Measurements from ENCODE around the gene VWA5A. TPM values are rescaled to one million over a fixed set of nuclear protein-coding genes. Genes with fewer than 3 reads are reported as not detected.

The VWA5A gene
- total RNA-seq, 2 experiments from 2014 or later = 0.38 to 2.1 TPM

- Histone ChIP-seq H3K4me3 (ENCODE audit: low read depth, low read length, poor library complexity, severe bottlenecking) (no peak overlapping the region), H3K36me3 (ENCODE audit: insufficient read depth, low read length) (no peaks in the 10 kb centered on the region), H3K9me3 (ENCODE audit: low read length) (no peaks in the 10 kb centered on the region), H3K27ac (ENCODE audit: low read depth, low read length, poor library complexity, severe bottlenecking) (no peak overlapping the region), H3K4me1 (ENCODE audit: insufficient read depth, low read length, poor library complexity, severe bottlenecking) (no peaks in the 10 kb centered on the region), H4K20me1 (ENCODE audit: insufficient read depth, low read length) (no peaks in the 10 kb centered on the region), H3K4me2 (ENCODE audit: low read length) (no peak overlapping the region), H3K79me2 (ENCODE audit: insufficient read depth, low read depth, low read length) (no peaks in the 10 kb centered on the region), H3K9me2 (ENCODE audit: insufficient read depth, low read length) (no peaks in the 10 kb centered on the region), H2AFZ (ENCODE audit: low read length) (no peak overlapping the region)
- no peak for DNase-seq (ENCODE audit: low spot score)
- POLR2A ChIA-PET = interaction anchor here (0.9 kb wide), 1 partner anchor 349 kb away, joined by 6 read pairs; no protein-coding TSS in a partner anchor
- intact Hi-C loops (cut with micrococcal nuclease; ENCODE audit: unreplicated experiment) = loop anchor here (5.0 kb wide), 1 partner anchor 218 kb away; no protein-coding TSS in a partner anchor
- BruUV-seq (replicated peaks) = no TSS peak
- CTCF ChIA-PET (ENCODE audit: unreplicated experiment) = interaction anchor here (0.9 kb wide), 1 partner anchor 38 kb away, joined by 3 read pairs; no protein-coding TSS in a partner anchor
- TF ChIP-seq EZH2phosphoT487 (IDR thresholded peaks at IDR 0.05; ENCODE audit: borderline replicate concordance, low read depth, low read length) = no peak
- TF ChIP-seq, protein P1, sequence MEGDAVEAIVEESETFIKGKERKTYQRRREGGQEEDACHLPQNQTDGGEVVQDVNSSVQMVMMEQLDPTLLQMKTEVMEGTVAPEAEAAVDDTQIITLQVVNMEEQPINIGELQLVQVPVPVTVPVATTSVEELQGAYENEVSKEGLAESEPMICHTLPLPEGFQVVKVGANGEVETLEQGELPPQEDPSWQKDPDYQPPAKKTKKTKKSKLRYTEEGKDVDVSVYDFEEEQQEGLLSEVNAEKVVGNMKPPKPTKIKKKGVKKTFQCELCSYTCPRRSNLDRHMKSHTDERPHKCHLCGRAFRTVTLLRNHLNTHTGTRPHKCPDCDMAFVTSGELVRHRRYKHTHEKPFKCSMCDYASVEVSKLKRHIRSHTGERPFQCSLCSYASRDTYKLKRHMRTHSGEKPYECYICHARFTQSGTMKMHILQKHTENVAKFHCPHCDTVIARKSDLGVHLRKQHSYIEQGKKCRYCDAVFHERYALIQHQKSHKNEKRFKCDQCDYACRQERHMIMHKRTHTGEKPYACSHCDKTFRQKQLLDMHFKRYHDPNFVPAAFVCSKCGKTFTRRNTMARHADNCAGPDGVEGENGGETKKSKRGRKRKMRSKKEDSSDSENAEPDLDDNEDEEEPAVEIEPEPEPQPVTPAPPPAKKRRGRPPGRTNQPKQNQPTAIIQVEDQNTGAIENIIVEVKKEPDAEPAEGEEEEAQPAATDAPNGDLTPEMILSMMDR (conservative IDR thresholded peaks at IDR 0.05; ENCODE audit: low read length) = no peak
Measured at GRCh38 chr11:124109377-124109776, 5.9 kb upstream of the VWA5A start.

GRCh38 chr11:124110201-124110600, 5.0 kb upstream of the VWA5A start:
- Histone ChIP-seq H3K4me1 (ENCODE audit: insufficient read depth, low read length, poor library complexity, severe bottlenecking) (no peaks in the 10 kb centered on the region), H3K79me2 (ENCODE audit: insufficient read depth, low read depth, low read length) (no peaks in the 10 kb centered on the region), H3K9me2 (ENCODE audit: insufficient read depth, low read length) (no peaks in the 10 kb centered on the region), H3K4me2 (ENCODE audit: low read length) (no peak overlapping the region), H2AFZ (ENCODE audit: low read length) (no peak overlapping the region), H3K9me3 (ENCODE audit: low read length) (no peaks in the 10 kb centered on the region), H3K36me3 (ENCODE audit: insufficient read depth, low read length) (no peaks in the 10 kb centered on the region), H3K27ac (ENCODE audit: low read depth, low read length, poor library complexity, severe bottlenecking) (no peak overlapping the region), H3K4me3 (ENCODE audit: low read depth, low read length, poor library complexity, severe bottlenecking) (no peak overlapping the region), H4K20me1 (ENCODE audit: insufficient read depth, low read length) (no peaks in the 10 kb centered on the region)
- DNase-seq (ENCODE audit: low spot score) = no peak
- POLR2A ChIA-PET = interaction anchor here (1.2 kb wide), 1 partner anchor 39 kb away, joined by 4 read pairs; no protein-coding TSS in a partner anchor
- CTCF ChIA-PET (ENCODE audit: unreplicated experiment) = interaction anchor here (0.9 kb wide), 1 partner anchor 39 kb away, joined by 3 read pairs; no protein-coding TSS in a partner anchor
- BruUV-seq (replicated peaks) = no TSS peak
- intact Hi-C loops (cut with micrococcal nuclease; ENCODE audit: unreplicated experiment) = no loop called here
- TF ChIP-seq EZH2phosphoT487 (IDR thresholded peaks at IDR 0.05; ENCODE audit: borderline replicate concordance, low read depth, low read length) = no peak
- TF ChIP-seq, protein P1 (conservative IDR thresholded peaks at IDR 0.05; ENCODE audit: low read length) = no peak

- Histone ChIP-seq H3K4me1 (ENCODE audit: insufficient read depth, low read length, poor library complexity, severe bottlenecking) (peaks cover 3% of the 10 kb centered on the region), H3K9me3 (ENCODE audit: low read length) (no peaks in the 10 kb centered on the region), H3K4me3 (ENCODE audit: low read depth, low read length, poor library complexity, severe bottlenecking) (no peak overlapping the region), H3K36me3 (ENCODE audit: insufficient read depth, low read length) (no peaks in the 10 kb centered on the region), H3K79me2 (ENCODE audit: insufficient read depth, low read depth, low read length) (no peaks in the 10 kb centered on the region), H4K20me1 (ENCODE audit: insufficient read depth, low read length) (no peaks in the 10 kb centered on the region), H3K9me2 (ENCODE audit: insufficient read depth, low read length) (no peaks in the 10 kb centered on the region), H3K4me2 (ENCODE audit: low read length) (no peak overlapping the region), H3K27ac (ENCODE audit: low read depth, low read length, poor library complexity, severe bottlenecking) (no peak overlapping the region), H2AFZ (ENCODE audit: low read length) (no peak overlapping the region)
- CTCF ChIA-PET (ENCODE audit: unreplicated experiment) = no interaction called here
- DNase-seq (ENCODE audit: low spot score) = no peak
- BruUV-seq (replicated peaks) = no TSS peak
- no peak for TF ChIP-seq EZH2phosphoT487 (IDR thresholded peaks at IDR 0.05; ENCODE audit: borderline replicate concordance, low read depth, low read length)
- TF ChIP-seq, protein P1 (conservative IDR thresholded peaks at IDR 0.05; ENCODE audit: low read length) = no peak
- POLR2A ChIA-PET = no interaction called here
- intact Hi-C loops (cut with micrococcal nuclease; ENCODE audit: unreplicated experiment) = no loop called here
Measured at GRCh38 chr11:124113890-124114289, 1.4 kb upstream of the VWA5A start.
